ENCODE results near the gene ASXL2.
"Not testable (repeated sequence)": the region's sequence is repeated elsewhere in the genome, so short reads cannot be mapped to it uniquely, and the experiment has no call there.

The ASXL2 gene

DNA sequence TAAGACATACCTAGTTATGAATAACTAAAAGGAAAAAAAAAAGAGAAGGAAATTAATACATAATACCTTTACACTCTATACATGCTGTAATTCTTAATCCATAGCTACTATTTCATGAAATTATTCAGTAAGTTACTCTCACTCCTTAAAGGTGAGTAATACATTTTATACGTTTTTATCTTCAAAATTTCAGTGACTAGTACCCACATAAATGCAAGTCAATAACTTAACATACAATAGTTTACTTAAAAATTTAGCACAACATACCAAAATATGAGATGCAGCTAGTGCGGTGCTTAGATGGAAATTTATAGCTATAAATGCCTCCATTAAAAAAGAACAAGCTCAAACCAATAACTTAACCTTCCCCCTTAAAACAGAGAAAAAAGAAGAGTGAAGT is 168.9 kb downstream of the ASXL2 start:
- no peak for DNase-seq
- Histone ChIP-seq H3K4me1 (no peaks in the 10 kb centered on the region; the same call in 1 of the 2 replicates), H3K9me3 (no peaks in the 10 kb centered on the region), H3K27me3 (no peaks in the 10 kb centered on the region), H3K4me3 (ENCODE audit: low read depth, low read length) (no peak overlapping the region), H3K36me3 (no peaks in the 10 kb centered on the region)
- TF ChIP-seq, protein P1, sequence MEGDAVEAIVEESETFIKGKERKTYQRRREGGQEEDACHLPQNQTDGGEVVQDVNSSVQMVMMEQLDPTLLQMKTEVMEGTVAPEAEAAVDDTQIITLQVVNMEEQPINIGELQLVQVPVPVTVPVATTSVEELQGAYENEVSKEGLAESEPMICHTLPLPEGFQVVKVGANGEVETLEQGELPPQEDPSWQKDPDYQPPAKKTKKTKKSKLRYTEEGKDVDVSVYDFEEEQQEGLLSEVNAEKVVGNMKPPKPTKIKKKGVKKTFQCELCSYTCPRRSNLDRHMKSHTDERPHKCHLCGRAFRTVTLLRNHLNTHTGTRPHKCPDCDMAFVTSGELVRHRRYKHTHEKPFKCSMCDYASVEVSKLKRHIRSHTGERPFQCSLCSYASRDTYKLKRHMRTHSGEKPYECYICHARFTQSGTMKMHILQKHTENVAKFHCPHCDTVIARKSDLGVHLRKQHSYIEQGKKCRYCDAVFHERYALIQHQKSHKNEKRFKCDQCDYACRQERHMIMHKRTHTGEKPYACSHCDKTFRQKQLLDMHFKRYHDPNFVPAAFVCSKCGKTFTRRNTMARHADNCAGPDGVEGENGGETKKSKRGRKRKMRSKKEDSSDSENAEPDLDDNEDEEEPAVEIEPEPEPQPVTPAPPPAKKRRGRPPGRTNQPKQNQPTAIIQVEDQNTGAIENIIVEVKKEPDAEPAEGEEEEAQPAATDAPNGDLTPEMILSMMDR (IDR thresholded peaks at IDR 0.05; ENCODE audit: low read depth, low read length): no peak

GRCh38 chr2:25707927-25708590 is 170.2 kb downstream of the ASXL2 start:
- no peaks in the 10 kb centered on the region for H3K36me3 ChIP-seq
- no peak overlapping the region for H3K4me3 ChIP-seq (ENCODE audit: low read depth, low read length)
- TF ChIP-seq, protein P1 (IDR thresholded peaks at IDR 0.05; ENCODE audit: low read depth, low read length): no peak
- no peaks in the 10 kb centered on the region; the same call in 1 of the 2 replicates for H3K4me1 ChIP-seq
- DNase-seq: no peak
- no peaks in the 10 kb centered on the region for H3K9me3 ChIP-seq
- H3K27me3 ChIP-seq: no peaks in the 10 kb centered on the region

GRCh38 chr2:25705575-25705974 is 172.7 kb downstream of the ASXL2 start:
- H3K9me3 ChIP-seq; H3K36me3 ChIP-seq; H3K4me3 ChIP-seq (ENCODE audit: low read depth, low read length); DNase-seq; H3K27me3 ChIP-seq; H3K4me1 ChIP-seq: not testable (repeated sequence)

- Histone ChIP-seq H3K4me3 (ENCODE audit: low read depth, low read length) (no peak overlapping the region), H3K27me3 (no peaks in the 10 kb centered on the region), H3K36me3 (no peaks in the 10 kb centered on the region), H3K4me1 (no peaks in the 10 kb centered on the region), H3K9me3 (no peaks in the 10 kb centered on the region)
- no peak for DNase-seq
- TF ChIP-seq, protein P1 (IDR thresholded peaks at IDR 0.05; ENCODE audit: low read depth, low read length): no peak
Measured at GRCh38 chr2:25701801-25702200, 176.5 kb downstream of the ASXL2 start.

GRCh38 chr2:25700221-25700660 is 178.0 kb downstream of the ASXL2 start:
- DNase-seq: peak; percentile 43
- Histone ChIP-seq H3K4me1 (no peaks in the 10 kb centered on the region), H3K9me3 (no peaks in the 10 kb centered on the region), H3K36me3 (no peaks in the 10 kb centered on the region), H3K27me3 (no peaks in the 10 kb centered on the region), H3K4me3 (ENCODE audit: low read depth, low read length) (no peak overlapping the region)
- TF ChIP-seq, protein P1 (IDR thresholded peaks at IDR 0.05; ENCODE audit: low read depth, low read length): peak; percentile 79

DNA sequence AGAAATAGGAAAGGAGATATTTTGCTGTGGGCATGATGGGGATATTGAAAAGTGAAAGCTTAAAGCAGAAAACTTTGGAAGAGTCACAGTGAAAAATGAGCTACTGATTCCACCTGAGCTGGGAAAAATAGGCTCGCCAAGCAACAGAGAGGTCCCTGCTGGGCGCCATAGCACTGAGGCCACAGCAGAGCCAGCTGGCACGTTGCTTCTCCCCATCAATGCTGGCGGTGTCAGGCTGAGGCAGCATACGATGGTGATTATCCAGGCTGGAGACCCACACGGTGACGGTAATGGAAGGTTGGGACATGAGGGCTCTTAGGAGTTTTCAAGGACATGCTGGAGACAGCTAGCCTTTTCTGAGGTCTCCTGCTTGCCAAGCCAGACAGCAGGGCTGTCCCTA is 179.1 kb downstream of the ASXL2 start:
- DNase-seq: no peak
- H3K4me1 ChIP-seq: no peaks in the 10 kb centered on the region
- H3K27me3 ChIP-seq: no peaks in the 10 kb centered on the region
- no peak overlapping the region for H3K4me3 ChIP-seq (ENCODE audit: low read depth, low read length)
- H3K36me3 ChIP-seq: no peaks in the 10 kb centered on the region
- no peaks in the 10 kb centered on the region for H3K9me3 ChIP-seq
- TF ChIP-seq, protein P1 (IDR thresholded peaks at IDR 0.05; ENCODE audit: low read depth, low read length): no peak

All from BE2C (cell line).